Adrenal gland (tissue), 5 donors: Measurements from ENCODE around the gene BTN3A1.

Source experiments
- POLR2A ChIP-seq, 2 donors: fragments of 450-650 bp; IDR thresholded peaks; one replicate each; pipeline ENCODE4 v1.6.1; 2017; ENCODE audit warnings: antibody characterized with exemption in 2 of 2, mild to moderate bottlenecking in 2 of 2, moderate library complexity in 1 of 2
- TF ChIP-seq, protein P1 (sequence below), 6 experiments: fragments of 450-650 bp in 4 of 6; fragments of 200-600 bp in 2 of 6; sonication (generic) in 1 of 6; IDR thresholded peaks; 1 replicate in 5 of 6; 2 replicates in 1 of 6; pipeline versions ENCODE4 v1.5.1 to v1.8.0; 2016 to 2021; ENCODE audit warnings: antibody characterized with exemption in 6 of 6, mild to moderate bottlenecking in 2 of 6, moderate library complexity in 1 of 6
- donor health status: DM: no; HTN: no; CAD: no.

- TF ChIP-seq, protein P1, sequence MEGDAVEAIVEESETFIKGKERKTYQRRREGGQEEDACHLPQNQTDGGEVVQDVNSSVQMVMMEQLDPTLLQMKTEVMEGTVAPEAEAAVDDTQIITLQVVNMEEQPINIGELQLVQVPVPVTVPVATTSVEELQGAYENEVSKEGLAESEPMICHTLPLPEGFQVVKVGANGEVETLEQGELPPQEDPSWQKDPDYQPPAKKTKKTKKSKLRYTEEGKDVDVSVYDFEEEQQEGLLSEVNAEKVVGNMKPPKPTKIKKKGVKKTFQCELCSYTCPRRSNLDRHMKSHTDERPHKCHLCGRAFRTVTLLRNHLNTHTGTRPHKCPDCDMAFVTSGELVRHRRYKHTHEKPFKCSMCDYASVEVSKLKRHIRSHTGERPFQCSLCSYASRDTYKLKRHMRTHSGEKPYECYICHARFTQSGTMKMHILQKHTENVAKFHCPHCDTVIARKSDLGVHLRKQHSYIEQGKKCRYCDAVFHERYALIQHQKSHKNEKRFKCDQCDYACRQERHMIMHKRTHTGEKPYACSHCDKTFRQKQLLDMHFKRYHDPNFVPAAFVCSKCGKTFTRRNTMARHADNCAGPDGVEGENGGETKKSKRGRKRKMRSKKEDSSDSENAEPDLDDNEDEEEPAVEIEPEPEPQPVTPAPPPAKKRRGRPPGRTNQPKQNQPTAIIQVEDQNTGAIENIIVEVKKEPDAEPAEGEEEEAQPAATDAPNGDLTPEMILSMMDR (IDR thresholded peaks at IDR 0.05): no peak
- TF ChIP-seq POLR2A (IDR thresholded peaks at IDR 0.05): no peak
Observed at GRCh38 chr6:26390531-26390930, 11.5 kb upstream of the BTN3A1 start.
